GM18519 (cell line): Measurements from ENCODE around the gene PYDC2.
"Not testable (repeated sequence)": the region's sequence is repeated elsewhere in the genome, so short reads cannot be mapped to it uniquely, and the experiment has no call there.

Experiments
- ATAC-seq: cut with Tn5 transposase; IDR thresholded peaks from one replicate; pipeline ENCODE4 v1.9.1; 2021; ENCODE audit warnings: mild to moderate bottlenecking, moderate library complexity; ENCODE audit not compliant: unreplicated experiment, low FRiP score

PYDC2 gene

GRCh38 chr3:191460360-191460759 is 603 bp upstream of the PYDC2 start:
- ATAC-seq = no peak

DNA sequence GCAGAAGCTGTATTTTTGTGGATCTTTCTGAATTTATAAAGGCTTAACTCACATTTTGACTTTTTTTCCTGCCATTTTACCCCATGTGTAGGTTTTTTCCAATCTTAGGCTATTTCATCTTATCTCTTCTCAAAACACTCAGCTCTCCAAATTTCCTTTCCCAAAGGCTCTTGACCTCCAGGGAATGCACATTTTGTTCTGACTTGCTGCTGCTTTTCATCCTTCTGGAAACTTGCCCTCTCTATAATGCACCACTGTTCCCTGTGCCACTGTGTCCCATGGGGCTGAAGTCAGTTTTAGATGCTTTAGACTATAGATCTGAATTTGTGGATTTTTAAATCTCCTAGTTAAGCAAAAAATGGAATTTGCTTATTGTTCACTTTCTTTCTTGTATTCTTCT is 9.1 kb downstream of the PYDC2 start:
- ATAC-seq = no peak

GRCh38 chr3:191470545-191470944 is 9.6 kb downstream of the PYDC2 start:
- ATAC-seq = no peak

DNA sequence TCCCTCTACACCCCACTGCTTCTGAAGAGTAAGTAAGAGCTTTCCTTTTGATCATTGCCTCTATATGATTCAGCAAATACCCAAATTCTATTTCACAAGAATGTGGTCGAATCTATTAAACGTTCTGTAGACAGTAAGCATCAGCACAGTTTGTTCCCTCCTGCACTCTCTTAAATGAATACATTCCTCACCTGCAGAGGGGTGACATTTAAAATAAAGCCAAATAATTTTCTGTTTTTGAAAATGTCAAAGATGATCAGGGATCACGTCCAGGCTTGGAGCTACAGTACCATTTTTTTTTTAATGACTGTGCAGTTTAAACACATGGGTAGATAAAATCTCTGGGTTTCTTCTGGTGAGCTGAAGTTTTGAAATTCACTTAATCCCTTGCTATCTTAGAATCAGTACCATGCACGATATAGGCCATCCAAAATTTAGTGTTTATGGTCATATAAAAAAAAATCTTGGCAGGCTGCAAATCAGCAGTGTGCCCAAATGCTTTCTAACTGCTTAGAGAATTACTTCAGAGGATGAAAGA is 12.8 kb downstream of the PYDC2 start:
- ATAC-seq = no peak

- no peak for ATAC-seq
Measured at GRCh38 chr3:191476066-191476772, 15.3 kb downstream of the PYDC2 start.

DNA sequence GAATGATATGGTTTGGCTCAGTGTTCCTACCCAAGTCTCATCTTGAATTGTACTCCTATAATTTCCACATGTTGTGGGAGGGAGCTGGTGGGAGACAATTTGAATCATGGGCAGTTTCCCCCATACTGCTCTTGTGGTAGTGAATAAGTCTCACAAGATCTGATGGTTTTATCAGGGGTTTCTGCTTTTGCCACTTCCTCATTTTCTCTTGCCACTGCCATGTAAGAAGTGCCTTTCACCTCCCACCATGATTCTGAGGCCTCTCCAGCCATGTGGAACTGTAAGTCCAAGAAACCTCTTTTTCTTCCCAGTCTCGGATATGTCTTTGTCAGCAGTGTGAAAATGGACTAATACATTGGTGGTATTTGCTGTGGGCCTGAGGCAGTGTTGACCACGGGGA is 23.0 kb downstream of the PYDC2 start:
- not testable (repeated sequence) for ATAC-seq

- no peak for ATAC-seq
Measured at GRCh38 chr3:191484461-191484860, 23.5 kb downstream of the PYDC2 start.

DNA sequence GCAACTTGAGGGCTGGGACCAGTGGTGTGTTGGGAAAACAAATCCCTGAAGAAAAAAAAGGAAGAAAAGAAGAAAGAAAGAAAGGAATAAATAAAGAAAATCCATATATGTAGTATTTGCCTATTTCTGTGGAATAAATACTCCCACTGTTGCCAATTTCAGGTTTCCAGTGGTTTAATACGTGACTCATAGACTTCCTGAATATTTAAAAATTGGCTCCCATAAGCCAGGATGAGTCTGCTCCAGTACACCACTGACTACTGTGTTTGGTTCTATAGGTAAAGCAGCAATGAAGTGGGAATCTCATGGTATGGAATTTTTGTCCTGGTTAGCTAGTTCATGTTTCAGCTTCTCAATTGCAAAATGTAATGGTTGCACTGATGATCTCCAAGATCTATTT is 31.6 kb downstream of the PYDC2 start:
- ATAC-seq = no peak

GRCh38 chr3:191493336-191493735 is 32.4 kb downstream of the PYDC2 start:
- ATAC-seq = no peak

GRCh38 chr3:191499307-191500080 is 38.5 kb downstream of the PYDC2 start:
- ATAC-seq = no peak

- no peak for ATAC-seq
Measured at GRCh38 chr3:191500892-191501291, 39.9 kb downstream of the PYDC2 start.

DNA sequence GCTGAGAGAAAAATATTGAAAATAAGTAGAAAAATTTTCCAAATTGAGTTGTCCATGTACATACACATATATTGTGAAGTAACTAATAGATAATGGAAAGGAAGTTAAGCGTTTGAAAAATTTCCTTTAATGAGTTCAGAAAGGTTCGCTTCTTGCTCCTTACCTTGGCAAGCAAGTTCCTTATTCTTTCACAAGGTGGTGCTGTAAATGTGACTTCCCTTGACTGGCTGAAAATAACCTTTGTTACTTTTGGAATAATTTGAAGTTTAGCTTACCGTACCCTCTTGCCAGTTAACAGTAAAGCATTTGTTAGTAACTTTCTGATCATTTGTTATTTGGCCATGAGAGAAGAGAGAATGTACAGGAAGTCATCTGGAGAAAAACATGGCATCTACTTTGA is 41.6 kb downstream of the PYDC2 start:
- no peak for ATAC-seq

GRCh38 chr3:191509078-191509477 is 48.1 kb downstream of the PYDC2 start:
- no peak for ATAC-seq
